ENCODE data around the gene C1S. TPM values are rescaled to one million over a fixed set of nuclear protein-coding genes. Genes with fewer than 3 reads are reported as not detected.
"Not testable (repeated sequence)": the region's sequence is repeated elsewhere in the genome, so short reads cannot be mapped to it uniquely, and the experiment has no call there.

C1S gene
- total RNA-seq, 1 donor from 2014 or later: 116 TPM

- no peak for ATAC-seq
- DNase-seq: no peak
- intact Hi-C loops (cut with micrococcal nuclease): no loop called here
These were observed 35.8 kb downstream of the C1S start for GRCh38 chr12:7096006-7096932.

- DNase-seq: no peak
- intact Hi-C loops (cut with micrococcal nuclease): no loop called here
- no peak for ATAC-seq
These were observed 36.5 kb downstream of the C1S start for GRCh38 chr12:7096979-7097378.

GRCh38 chr12:7099290-7099996 is 38.9 kb downstream of the C1S start:
- DNase-seq (no peak), ATAC-seq (no peak)
- intact Hi-C loops (cut with micrococcal nuclease): no loop called here

GRCh38 chr12:7100239-7100638 is 39.7 kb downstream of the C1S start:
- ATAC-seq: no peak
- intact Hi-C loops (cut with micrococcal nuclease): loop anchor here (10.0 kb wide), 1 partner anchor 145 kb away; the partner anchor contains the start of gene PTPN6
- DNase-seq: no peak

- intact Hi-C loops (cut with micrococcal nuclease): loop anchor here (10.0 kb wide), 1 partner anchor 146 kb away; the partner anchor contains the start of gene PTPN6
- ATAC-seq (peak; percentile 42), DNase-seq (no peak)
These were observed 40.7 kb downstream of the C1S start for GRCh38 chr12:7101047-7101693.

- ATAC-seq: peak; percentile 54
- no peak for DNase-seq
- intact Hi-C loops (cut with micrococcal nuclease): loop anchor here (10.0 kb wide), 1 partner anchor 147 kb away; the partner anchor contains the start of gene PTPN6
These were observed 41.2 kb downstream of the C1S start for GRCh38 chr12:7101694-7102131.

- intact Hi-C loops (cut with micrococcal nuclease): loop anchor here (10.0 kb wide), 1 partner anchor 148 kb away; the partner anchor contains the start of gene PTPN6
- ATAC-seq (no peak), DNase-seq (no peak)
These were observed 42.1 kb downstream of the C1S start for GRCh38 chr12:7102582-7102981.

- no peak for DNase-seq
- no peak for ATAC-seq
- intact Hi-C loops (cut with micrococcal nuclease): loop anchor here (10.0 kb wide), 1 partner anchor 149 kb away; the partner anchor contains the start of gene PTPN6
These were observed 43.5 kb downstream of the C1S start for GRCh38 chr12:7103837-7104584.

GRCh38 chr12:7106082-7106481 is 45.6 kb downstream of the C1S start:
- intact Hi-C loops (cut with micrococcal nuclease): loop anchor here (10.0 kb wide), 1 partner anchor 151 kb away; the partner anchor contains the start of gene PTPN6
- no peak for DNase-seq
- no peak for ATAC-seq

GRCh38 chr12:7107181-7107580 is 46.7 kb downstream of the C1S start:
- not testable (repeated sequence) for ATAC-seq, DNase-seq
- intact Hi-C loops (cut with micrococcal nuclease): loop anchor here (10.0 kb wide), 1 partner anchor 152 kb away; the partner anchor contains the start of gene PTPN6

GRCh38 chr12:7107636-7108002 is 47.1 kb downstream of the C1S start:
- no peak for DNase-seq
- intact Hi-C loops (cut with micrococcal nuclease): loop anchor here (10.0 kb wide), 1 partner anchor 153 kb away; the partner anchor contains the start of gene PTPN6
- ATAC-seq: no peak

- intact Hi-C loops (cut with micrococcal nuclease): loop anchor here (10.0 kb wide), 1 partner anchor 153 kb away; the partner anchor contains the start of gene PTPN6
- ATAC-seq: peak; percentile 88
- DNase-seq: peak; percentile 86
These were observed 47.7 kb downstream of the C1S start for GRCh38 chr12:7108003-7108795.

GRCh38 chr12:7108796-7109571 is 48.5 kb downstream of the C1S start, which contains the start of gene C1RL:
TSS of gene C1RL (minus strand) at chr12:7109214. CDS start at chr12:7109180, 34 bp downstream.
- intact Hi-C loops (cut with micrococcal nuclease): loop anchor here (10.0 kb wide), 1 partner anchor 154 kb away; the partner anchor contains the start of gene PTPN6
- DNase-seq (peak; percentile 93), ATAC-seq (peak; percentile 87)

- DNase-seq (no peak), ATAC-seq (no peak)
- intact Hi-C loops (cut with micrococcal nuclease): loop anchor here (10.0 kb wide), 1 partner anchor 155 kb away; the partner anchor contains the start of gene PTPN6
These were observed 49.0 kb downstream of the C1S start for GRCh38 chr12:7109572-7109920.

GRCh38 chr12:7110661-7111060 is 50.1 kb downstream of the C1S start:
- ATAC-seq (no peak), DNase-seq (no peak)
- intact Hi-C loops (cut with micrococcal nuclease): loop anchor here (10.0 kb wide), 1 partner anchor 46 kb away; the partner anchor contains the start of gene C1S

GRCh38 chr12:7112041-7112440 is 51.5 kb downstream of the C1S start:
- ATAC-seq (no peak), DNase-seq (no peak)
- intact Hi-C loops (cut with micrococcal nuclease): loop anchor here (10.0 kb wide), 1 partner anchor 47 kb away; the partner anchor contains the start of gene C1S
